Dedifferentiated amniotic fluid mesenchymal stem cell (primary cell): Measurements from ENCODE around the gene ERFL.
"Not testable (repeated sequence)": the region's sequence is repeated elsewhere in the genome, so short reads cannot be mapped to it uniquely, and the experiment has no call there.

Experiments
- DNase-seq: peaks from one replicate; pipeline ENCODE4 v3.0.0-alpha.2; 2016; ENCODE audit errors: extremely low spot score

ERFL gene

GRCh38 chr19:41926763-41927496 lies 1.3 kb downstream of the ERFL start:
- DNase-seq: no peak

GRCh38 chr19:41926028-41926762 lies 2.1 kb downstream of the ERFL start:
- DNase-seq: no peak

DNA sequence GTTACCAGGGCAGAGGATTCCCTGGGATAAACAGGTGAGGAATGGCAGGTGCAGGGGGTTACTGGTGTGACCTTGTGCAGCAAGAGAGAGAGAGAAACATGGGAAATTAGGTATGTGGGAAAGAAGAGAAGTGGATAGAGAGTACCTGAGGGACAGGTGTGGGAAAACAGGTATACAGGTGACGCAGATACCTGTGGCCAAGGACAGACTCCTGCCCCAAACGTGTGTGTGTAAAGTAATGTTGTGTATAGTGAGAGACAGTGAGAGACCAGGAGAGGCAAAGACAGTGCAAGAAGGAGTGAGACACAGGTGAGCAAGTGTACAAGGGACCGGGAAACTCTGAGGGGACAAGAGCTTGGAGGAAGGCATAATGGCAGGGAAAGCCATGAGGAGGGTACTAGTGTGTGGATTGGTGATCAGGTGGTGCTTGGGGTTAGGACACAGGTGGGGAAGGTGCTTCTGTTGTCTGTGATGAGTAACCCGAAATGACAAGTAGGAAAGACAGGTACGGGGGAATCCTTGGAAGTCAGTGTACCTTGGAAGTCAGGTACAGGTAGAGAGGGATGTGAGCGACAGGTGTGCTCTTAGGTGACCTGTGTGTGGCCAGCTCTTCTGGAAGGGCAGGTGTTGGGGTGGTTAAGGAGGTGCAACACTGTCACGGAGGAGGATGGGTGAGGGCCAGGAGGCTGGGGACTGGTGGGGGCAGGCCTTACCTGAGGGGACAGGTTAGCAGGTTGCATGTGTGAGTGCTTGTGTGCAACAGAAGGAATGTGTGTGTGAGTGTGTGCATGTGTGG lies 2.8 kb downstream of the ERFL start:
- no peak for DNase-seq

- DNase-seq: no peak
These were observed 3.8 kb downstream of the ERFL start for GRCh38 chr19:41924151-41925145.

DNA sequence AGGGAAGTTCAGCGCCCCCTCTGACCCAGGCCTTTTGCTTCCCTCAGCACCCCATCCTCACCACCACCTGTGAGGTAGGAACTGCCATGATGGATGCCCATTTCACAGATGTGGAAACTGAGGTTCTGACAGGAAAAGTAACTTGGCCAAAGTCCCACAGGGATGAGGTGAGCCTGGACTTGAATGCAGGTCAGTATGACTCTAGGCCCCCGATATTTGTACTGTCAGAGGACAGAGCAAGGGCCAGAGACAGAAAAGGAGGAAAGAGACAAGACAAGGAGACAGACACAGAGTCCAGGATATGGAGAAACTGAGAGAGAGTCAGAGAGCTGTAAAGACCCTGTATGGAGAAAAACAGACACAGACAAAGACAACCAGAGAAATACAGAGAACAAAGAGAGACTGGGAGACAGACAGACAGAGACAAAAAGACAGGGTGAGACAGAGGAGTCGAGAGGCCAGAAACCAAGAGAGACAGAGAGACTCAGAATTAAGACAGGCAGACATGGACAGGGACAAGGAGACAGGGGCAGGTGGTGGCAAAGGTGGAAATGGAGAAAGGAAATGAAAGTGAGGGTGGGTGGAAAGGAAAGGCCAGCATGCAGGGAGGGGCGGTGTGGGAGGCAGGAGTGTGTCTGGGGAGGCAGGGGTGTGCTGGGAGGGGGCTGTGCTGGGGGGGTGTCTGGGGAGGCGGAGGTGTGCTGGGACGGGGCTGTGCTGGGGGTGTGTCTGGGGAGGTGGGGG lies 5.0 kb downstream of the ERFL start:
- DNase-seq: no peak

DNA sequence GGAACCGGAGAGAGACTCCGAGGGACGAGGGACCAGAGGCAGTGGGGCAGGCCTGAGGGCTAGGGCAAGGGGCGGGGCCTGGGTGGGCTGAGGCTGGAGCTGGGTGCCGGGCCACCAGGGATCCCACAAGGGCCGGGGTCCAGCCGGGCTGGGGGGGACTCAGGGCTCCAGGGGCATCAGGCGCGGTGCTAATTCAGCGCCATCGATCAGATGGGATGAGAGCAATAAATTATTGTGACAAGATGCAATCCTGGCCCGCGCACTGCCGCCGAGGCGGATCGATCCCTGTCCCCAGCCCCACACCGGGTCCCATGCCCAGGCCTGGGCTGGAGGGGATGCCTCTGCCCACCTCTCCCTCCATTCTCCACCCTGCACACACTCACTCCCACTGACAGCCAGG lies 5.7 kb downstream of the ERFL start:
- no peak for DNase-seq

GRCh38 chr19:41921577-41922576 lies 6.4 kb downstream of the ERFL start:
- no peak for DNase-seq

DNA sequence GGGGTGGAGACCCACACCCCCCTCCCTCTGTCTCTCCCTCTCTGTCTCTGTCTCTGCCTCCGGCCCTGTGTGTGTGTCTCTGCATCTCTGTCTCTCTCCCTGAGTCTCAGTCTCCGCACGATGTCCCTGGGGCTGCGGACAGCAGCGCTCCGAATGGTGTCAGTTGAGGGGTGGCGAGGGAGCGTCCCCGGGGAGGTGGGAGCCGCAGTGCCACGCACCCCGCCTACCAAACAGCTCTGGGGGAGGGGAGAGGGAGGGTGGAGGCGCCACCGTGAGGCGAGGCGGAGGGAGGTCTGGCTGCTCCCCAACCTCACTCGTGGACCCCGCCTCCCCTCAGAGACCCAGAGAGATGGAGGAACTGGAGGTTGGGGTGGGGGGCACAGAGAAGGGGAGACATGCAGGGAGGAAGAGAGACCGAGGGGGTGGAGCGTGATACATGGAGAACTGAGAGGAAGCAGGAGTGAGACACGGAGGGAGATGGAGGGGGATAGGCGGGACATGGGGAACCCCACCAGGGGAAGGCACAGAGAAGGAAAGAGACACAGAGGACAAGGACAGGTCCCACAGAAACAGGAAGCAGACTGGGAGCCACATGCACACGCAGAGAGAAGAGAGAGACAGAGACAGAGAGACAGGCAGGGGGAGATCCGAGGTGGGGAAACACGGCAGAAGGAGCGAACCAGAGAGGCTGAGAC lies 7.2 kb downstream of the ERFL start:
- no peak for DNase-seq

- DNase-seq: no peak
These were observed 8.1 kb downstream of the ERFL start for GRCh38 chr19:41919948-41920712.

DNA sequence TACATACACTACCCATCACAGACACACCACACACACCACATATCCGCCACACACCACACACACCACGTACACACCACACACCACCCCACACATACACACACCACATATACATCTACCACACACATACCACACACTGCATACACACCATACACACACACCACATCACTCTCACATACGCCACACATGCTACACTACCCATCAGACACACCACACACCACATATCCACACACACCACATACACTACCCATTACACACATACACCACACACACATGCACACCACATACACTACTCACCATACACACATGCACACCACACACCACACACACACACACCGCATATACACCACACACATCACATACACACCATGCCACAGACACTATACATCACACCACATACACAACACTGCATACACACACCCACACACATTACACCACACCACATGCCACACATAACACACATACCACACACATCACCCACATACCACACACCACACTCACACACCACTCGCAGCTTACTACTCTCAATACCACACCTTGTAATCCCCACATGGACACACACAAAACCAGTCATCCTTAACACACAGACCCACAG lies 9.5 kb downstream of the ERFL start:
- DNase-seq: no peak

- DNase-seq: no peak
These were observed 10.2 kb downstream of the ERFL start for GRCh38 chr19:41918095-41918494.

GRCh38 chr19:41917676-41918075 lies 10.6 kb downstream of the ERFL start:
- DNase-seq: no peak

DNA sequence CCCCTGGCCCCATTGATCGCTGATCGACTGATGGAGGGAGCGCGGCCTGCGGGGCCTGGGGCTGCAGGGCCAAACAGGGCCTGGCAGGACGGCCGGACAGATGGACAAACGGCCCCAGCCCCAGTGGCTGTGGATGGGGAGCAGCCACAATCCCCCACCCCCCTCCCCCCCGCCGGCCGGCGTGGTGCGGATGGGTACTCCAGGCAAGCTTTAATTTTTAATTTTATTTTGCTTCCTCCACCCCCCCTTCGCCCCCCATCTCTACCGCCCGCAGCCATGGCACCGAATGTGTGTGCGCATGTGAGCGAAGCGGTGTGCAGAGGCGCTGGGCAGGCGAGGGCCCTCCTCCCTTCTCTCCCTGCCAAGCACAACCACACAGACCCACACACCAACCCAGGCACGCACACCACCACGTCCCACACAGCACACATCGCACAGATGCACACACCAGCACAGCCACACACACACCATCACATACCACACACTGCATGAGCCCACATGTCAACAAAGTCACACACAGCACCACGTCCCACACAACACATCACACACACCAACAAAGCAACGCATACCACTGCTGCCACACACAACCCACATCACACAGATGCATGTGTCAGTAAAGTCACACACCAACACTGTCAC lies 12.4 kb downstream of the ERFL start:
- no peak for DNase-seq

GRCh38 chr19:41915021-41915775 lies 13.1 kb downstream of the ERFL start:
- DNase-seq: no peak

DNA sequence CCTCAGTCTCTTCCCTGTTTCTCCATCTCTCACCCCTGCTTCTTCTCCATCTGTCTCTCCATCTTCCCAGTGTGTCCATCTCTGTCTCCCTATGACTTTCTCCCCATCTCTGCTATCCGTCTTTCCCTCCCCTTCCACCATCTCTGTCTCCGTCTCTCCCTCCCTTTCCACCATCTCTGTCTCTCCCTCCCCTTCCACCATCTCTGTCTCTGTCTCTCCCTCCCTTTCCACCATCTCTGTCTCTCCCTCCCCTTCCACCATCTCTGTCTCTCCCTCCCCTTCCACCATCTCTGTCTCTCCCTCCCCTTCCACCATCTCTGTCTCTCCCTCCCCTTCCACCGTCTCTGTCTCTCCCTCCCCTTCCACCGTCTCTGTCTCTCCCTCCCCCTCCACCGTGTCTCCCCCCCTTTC lies 13.8 kb downstream of the ERFL start:
- not testable (repeated sequence) for DNase-seq
